ENCODE data around the gene CXCR1.
"Not testable (repeated sequence)": the region's sequence is repeated elsewhere in the genome, so short reads cannot be mapped to it uniquely, and the experiment has no call there.

The CXCR1 gene

DNA sequence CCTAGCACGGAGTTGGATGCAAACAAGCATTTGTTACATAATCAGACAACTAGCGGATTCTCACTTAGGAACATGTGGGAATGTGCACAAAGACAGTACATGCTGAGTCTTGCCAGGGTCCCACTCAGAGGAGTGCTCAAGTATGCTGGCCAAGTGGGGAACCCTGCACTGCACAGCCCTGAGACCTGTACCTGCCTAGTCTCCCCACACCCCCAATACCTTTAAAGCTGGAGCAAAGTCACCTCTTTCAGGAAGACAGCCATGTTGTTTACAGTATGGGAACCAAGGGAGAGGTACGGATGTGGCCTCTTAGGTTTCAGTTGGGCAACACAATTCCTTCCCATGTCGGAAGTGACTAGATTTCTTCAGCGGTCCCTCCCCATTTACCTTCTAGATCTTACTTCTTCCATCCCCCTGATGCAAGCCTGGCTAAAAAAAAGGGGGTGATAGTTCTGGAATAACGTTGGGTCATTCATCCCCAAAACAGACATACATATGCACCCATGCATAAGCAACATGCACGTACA, 10.7 kb downstream of the CXCR1 start:
- DNase-seq, result no peak

DNA sequence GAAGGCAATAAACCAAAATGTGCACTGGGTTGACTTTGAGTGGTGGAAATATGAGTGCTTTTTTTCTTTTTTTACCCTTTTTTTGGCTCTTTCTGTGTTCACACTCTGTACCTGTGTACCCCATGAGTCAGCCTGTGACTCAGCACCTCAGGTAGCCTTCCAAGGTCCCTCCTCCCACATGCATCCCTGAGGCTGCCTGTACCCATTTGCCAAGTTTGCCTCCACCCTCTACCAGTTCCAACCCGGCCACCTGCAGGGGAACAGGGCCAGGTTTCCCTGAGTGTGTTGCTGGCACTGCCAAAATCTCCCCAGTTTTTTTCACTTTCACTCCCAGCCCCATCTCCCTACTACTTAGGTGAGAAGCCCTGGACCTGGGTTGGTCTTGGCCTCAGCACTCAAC, 14.0 kb downstream of the CXCR1 start:
- no peak for DNase-seq

GRCh38 chr2:218152172-218152571, 14.6 kb downstream of the CXCR1 start:
- no peak for DNase-seq

DNA sequence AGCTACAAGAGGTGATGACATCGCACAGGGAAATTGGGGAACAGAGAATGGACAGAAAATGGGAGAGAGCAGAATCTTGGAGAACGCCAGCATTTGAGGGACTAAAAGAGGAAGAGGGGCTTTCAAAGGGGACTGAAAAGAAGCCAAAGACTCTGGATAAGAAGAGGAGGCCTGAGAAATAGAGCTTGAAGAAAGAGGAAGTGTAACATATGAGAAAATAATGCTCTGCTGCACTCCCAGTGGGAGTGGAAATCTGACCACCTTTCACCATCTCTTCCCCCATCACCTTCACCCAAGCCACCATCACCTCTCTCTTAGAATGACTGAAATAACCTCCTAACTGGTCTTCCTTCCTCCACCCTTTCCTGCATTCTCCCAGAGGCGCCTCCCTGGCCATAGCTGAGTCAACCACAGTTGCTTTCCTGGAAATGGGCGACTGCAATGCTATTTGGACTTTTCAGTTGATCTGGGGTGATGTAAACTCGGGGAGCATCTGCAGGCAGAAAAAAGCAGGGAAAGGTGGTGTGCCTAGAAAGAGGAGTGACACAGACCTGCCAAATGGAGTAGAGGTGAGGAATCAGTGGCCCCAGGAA, 16.8 kb downstream of the CXCR1 start:
- DNase-seq, result no peak

DNA sequence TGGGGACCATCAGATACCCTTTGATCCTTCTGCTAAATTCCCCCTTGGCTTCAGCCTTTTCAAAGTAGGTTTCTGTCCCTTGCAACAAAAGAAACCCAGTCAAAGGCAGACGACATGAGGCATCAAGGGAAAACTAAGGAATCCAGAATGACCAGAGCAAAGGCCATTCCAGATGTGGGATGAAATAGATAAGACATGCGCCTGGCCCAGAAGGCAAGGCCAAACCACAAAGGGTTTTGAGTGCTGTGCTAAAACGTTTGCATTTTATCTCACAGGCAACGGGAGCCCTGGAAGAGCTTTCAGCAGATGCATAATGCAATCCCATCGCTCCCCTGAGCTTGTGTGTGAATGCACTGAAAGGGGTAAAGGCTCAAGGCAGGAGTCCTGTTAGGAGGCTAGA, 17.7 kb downstream of the CXCR1 start:
- DNase-seq, result no peak

- no peak for DNase-seq
These were observed 20.7 kb downstream of the CXCR1 start for GRCh38 chr2:218146056-218146455.

DNA sequence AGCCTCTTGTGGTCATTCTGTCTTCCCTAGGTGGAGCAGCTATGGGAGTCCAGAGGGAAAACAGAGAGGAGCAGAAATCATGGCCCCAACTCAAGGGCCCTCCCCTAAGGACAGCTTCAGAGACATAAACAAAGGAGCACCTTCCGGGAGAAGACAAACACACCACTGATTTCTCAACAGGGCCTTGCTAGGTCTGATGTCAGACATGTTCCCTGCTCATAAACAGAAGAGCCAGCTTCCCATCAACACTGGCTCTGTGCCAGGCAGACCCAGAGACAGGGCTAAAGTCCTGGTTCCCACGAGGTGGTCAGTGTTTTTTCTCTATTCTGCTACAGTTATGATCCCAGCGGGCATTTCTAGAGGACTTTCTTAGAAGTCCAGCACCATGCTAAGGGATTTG, 21.6 kb downstream of the CXCR1 start:
- no peak for DNase-seq

GRCh38 chr2:218138047-218138446, 28.7 kb downstream of the CXCR1 start:
- DNase-seq, result no peak

- no peak for DNase-seq
These were observed 29.2 kb downstream of the CXCR1 start for GRCh38 chr2:218137514-218137913.

DNA sequence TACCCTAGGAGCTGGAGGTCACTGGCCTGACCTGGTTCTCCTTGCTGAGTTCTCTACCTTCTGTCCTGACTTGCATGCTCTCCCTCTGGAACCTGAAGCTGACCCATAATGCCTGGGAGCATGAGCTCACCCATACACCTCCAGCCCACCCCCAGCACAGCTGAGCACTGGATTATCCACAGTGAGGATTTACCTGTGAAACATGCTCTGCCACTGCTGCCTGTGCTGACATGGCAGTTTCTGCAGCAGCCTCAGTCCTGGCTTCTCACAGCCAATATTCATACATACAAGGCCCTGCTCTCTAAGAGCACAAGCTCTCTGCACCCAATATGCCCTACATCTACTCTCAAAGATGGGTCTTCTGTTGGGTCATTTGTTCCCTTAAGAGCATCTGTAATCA, 35.9 kb downstream of the CXCR1 start:
- no peak for DNase-seq

GRCh38 chr2:218130377-218130776, 36.4 kb downstream of the CXCR1 start:
- DNase-seq, result no peak

GRCh38 chr2:218129458-218130135, 37.2 kb downstream of the CXCR1 start:
- DNase-seq, result no peak

DNA sequence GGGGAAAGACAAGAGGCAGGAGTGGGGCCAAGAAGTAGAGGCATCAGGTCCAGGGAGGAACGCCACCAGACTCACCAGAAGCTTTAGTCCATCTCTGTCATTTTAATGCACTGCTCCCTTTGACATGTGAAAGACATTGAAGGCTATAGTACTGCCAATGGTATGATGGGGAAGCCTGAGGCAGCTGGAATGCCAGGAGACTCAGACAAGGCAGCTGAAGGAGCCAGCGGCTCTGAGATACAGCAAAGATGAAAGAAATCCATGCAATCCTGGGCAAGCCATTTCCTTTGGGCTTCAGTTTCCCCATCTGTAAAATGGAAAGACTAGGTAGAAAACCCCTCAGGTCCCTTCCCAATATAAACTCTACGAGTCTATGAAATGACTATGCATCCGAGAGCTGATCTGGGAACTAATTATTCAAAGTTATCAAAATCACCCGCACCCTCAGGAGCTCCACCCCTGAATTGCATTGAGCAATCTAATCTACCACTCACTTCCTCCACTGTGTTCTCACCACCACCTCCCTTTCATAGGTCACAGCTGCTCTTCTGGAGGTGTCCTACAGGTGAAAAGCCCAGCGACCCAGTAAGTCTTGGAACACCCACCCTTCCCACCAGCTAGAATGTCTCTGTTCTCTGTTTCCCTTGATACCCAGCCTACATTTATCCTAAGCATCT, 37.8 kb downstream of the CXCR1 start:
- no peak for DNase-seq

DNA sequence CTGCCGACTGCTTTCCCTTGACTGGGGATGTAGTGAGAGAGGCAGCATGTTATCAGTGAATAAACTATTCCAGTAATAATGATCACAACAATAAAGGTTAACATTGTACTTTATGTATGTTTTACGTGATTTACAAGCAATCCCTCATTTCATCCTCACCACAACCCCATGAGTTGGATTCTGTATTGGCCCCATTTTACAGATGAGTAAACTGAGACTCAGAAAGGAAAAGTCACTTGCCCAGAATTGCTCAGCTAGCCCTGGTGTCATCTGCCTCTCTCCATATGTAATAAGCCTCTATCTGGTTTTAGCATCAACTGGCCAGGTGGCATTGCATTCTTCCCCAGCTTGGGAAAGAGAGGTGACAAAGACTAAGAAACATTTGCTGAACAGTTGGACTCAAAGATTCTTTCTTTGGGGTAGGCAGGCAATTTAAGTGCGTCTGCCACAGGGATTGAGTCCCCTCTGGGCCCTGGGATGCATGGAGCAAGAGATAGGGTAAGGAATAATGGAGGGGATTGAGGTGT, 38.8 kb downstream of the CXCR1 start:
- no peak for DNase-seq

- no peak for DNase-seq
These were observed 41.1 kb downstream of the CXCR1 start, which contains the start of gene CXCR2 for GRCh38 chr2:218125626-218126080. TSS of gene CXCR2 (plus strand) at chr2:218126028. CDS start at chr2:218134802, 8,774 bp downstream.

DNA sequence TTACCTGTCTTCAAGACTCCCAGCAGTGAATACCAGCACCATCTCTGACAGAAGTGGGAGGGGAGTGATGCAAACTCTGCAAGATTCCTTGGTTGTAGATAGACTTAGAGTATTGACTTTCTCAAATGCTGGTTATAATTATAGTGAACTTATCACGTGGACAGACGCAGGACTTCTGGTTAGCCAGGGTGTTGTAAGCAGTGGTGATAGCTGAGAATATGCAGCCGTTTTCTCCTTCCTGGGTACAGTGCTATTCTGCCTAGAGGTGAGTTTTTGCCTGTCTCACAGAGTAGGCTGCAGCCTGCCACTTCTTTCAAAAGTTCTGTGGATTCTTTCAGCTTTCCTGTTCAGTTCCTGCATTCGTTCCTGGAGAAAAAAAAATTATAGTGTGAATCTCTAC, 41.7 kb downstream of the CXCR1 start:
- no peak for DNase-seq

- no peak for DNase-seq
These were observed 42.8 kb downstream of the CXCR1 start for GRCh38 chr2:218123986-218124385.

DNA sequence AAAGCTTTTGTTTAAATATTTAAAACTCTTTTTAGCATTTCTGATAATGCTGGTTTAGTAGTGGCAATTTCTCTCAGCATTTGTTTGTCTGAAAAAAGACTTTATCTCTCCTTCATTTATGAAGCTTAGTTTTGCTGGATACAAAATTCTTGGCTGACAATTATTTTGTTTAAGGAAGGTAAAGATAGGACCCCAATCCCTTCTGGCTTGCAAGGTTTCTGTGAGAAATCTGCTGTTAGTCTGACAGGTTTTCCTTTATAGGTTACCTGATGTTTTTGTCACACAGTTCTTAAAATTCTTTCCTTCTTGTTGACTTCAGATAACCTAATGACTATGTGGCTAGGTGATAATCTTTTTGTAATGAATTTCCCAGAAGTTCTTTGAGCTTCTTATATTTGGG, 44.5 kb downstream of the CXCR1 start:
- DNase-seq, result not testable (repeated sequence)

GRCh38 chr2:218121789-218122188, 45.0 kb downstream of the CXCR1 start:
- DNase-seq, result not testable (repeated sequence)

Measured in activated gamma-delta T cell treated with Interleukin-2 at 50 U/mL for 16 hours (primary cell).